ENCODE data around the gene ANKS1B. TPM values are rescaled to one million over a fixed set of nuclear protein-coding genes. Genes with fewer than 3 reads are reported as not detected.

ANKS1B gene
- total RNA-seq, 3 donors from 2014 or later (not counting 1 experiment from before 2014, with no cell fraction given), result not detected

GRCh38 chr12:99309812-99310211, 674.9 kb downstream of the ANKS1B start:
- TF ChIP-seq CTCF (IDR thresholded peaks at IDR 0.05), result no peak
- intact Hi-C loops (cut with micrococcal nuclease), result no loop called here

GRCh38 chr12:99302874-99303273, 681.9 kb downstream of the ANKS1B start:
- Histone ChIP-seq H3K27me3 (ENCODE audit: control insufficient read depth, insufficient read depth, low read length) (no peaks in the 10 kb centered on the region), H3K4me1 (ENCODE audit: control insufficient read depth, insufficient read depth, low read length) (no peaks in the 10 kb centered on the region), H3K4me3 (ENCODE audit: low read length) (no peak overlapping the region), H3K36me3 (ENCODE audit: control insufficient read depth, insufficient read depth, low read length) (no peaks in the 10 kb centered on the region), H3K27ac (ENCODE audit: low read length) (no peak overlapping the region), H3K9me3 (ENCODE audit: control insufficient read depth, insufficient read depth, low read length) (peaks cover 4% of the 10 kb centered on the region)
- Mint-ChIP-seq H3K36me3 (no peaks in the 10 kb centered on the region), H3K9me3 (peaks cover 8 to 18% of the 10 kb centered on the region in 2 donors), H3K4me1 (no peaks in the 10 kb centered on the region), H3K27me3 (ENCODE audit: low read depth in 2 of 2) (no peaks in the 10 kb centered on the region), H3K27ac (no peak overlapping the region), H3K4me3 (no peak overlapping the region)
- no peak for DNase-seq
- ATAC-seq, result no peak
- intact Hi-C loops (cut with micrococcal nuclease), result no loop called here
- 89% methylated on average over 2 of the region's 2 CpGs for WGBS (ENCODE audit: insufficient coverage)
- no peak for TF ChIP-seq CTCF (IDR thresholded peaks at IDR 0.05)

More at GRCh38 chr12:99309812-99310211, 674.9 kb downstream of the ANKS1B start:
- H3K27ac ChIP-seq (ENCODE audit: low read length), result no peak overlapping the region
- no peaks in the 10 kb centered on the region for H3K4me1 ChIP-seq (ENCODE audit: control insufficient read depth, insufficient read depth, low read length)
- ATAC-seq, result no peak
- H3K9me3 ChIP-seq (ENCODE audit: control insufficient read depth, insufficient read depth, low read length), result peaks cover 3% of the 10 kb centered on the region
- Mint-ChIP-seq H3K9me3 (peaks cover 5 to 24% of the 10 kb centered on the region in 2 donors), H3K4me3 (no peak overlapping the region), H3K36me3 (peaks cover 10% of the 10 kb centered on the region), H3K27me3 (ENCODE audit: low read depth in 2 of 2) (no peaks in the 10 kb centered on the region), H3K4me1 (no peaks in the 10 kb centered on the region), H3K27ac (no peak overlapping the region)
- no peaks in the 10 kb centered on the region for H3K27me3 ChIP-seq (ENCODE audit: control insufficient read depth, insufficient read depth, low read length)
- no peak for DNase-seq
- WGBS (ENCODE audit: insufficient coverage), result no CpG with 5 or more reads among the region's 2 CpGs
- no peak overlapping the region for H3K4me3 ChIP-seq (ENCODE audit: low read length)
- no peaks in the 10 kb centered on the region for H3K36me3 ChIP-seq (ENCODE audit: control insufficient read depth, insufficient read depth, low read length)

- Histone ChIP-seq H3K4me3 (ENCODE audit: low read length) (no peak overlapping the region), H3K27ac (ENCODE audit: low read length) (no peak overlapping the region), H3K4me1 (ENCODE audit: control insufficient read depth, insufficient read depth, low read length) (no peaks in the 10 kb centered on the region), H3K36me3 (ENCODE audit: control insufficient read depth, insufficient read depth, low read length) (no peaks in the 10 kb centered on the region), H3K27me3 (ENCODE audit: control insufficient read depth, insufficient read depth, low read length) (no peaks in the 10 kb centered on the region), H3K9me3 (ENCODE audit: control insufficient read depth, insufficient read depth, low read length) (peaks cover 9% of the 10 kb centered on the region)
- ATAC-seq (no peak), DNase-seq (no peak)
- Mint-ChIP-seq H3K27me3 (ENCODE audit: low read depth in 2 of 2) (no peaks in the 10 kb centered on the region), H3K36me3 (peaks cover 27% of the 10 kb centered on the region), H3K9me3 (peaks cover 14 to 41% of the 10 kb centered on the region in 2 donors), H3K27ac (no peak overlapping the region), H3K4me3 (no peak overlapping the region), H3K4me1 (no peaks in the 10 kb centered on the region)
- 92% methylated on average over 1 of the region's 1 CpG for WGBS (ENCODE audit: insufficient coverage)
- intact Hi-C loops (cut with micrococcal nuclease), result no loop called here
- no peak for TF ChIP-seq CTCF (IDR thresholded peaks at IDR 0.05)
Measured at GRCh38 chr12:99287136-99287535, 697.6 kb downstream of the ANKS1B start.

GRCh38 chr12:99284161-99284560, 700.6 kb downstream of the ANKS1B start:
- intact Hi-C loops (cut with micrococcal nuclease), result no loop called here
- no peak for DNase-seq
- Histone ChIP-seq H3K36me3 (ENCODE audit: control insufficient read depth, insufficient read depth, low read length) (no peaks in the 10 kb centered on the region), H3K27me3 (ENCODE audit: control insufficient read depth, insufficient read depth, low read length) (no peaks in the 10 kb centered on the region), H3K4me1 (ENCODE audit: control insufficient read depth, insufficient read depth, low read length) (no peaks in the 10 kb centered on the region), H3K9me3 (ENCODE audit: control insufficient read depth, insufficient read depth, low read length) (peaks cover 9% of the 10 kb centered on the region), H3K4me3 (ENCODE audit: low read length) (no peak overlapping the region), H3K27ac (ENCODE audit: low read length) (no peak overlapping the region)
- H3K4me1 Mint-ChIP-seq, result no peaks in the 10 kb centered on the region
- ATAC-seq, result no peak
- H3K36me3 Mint-ChIP-seq, result peaks cover 13% of the 10 kb centered on the region
- no peak overlapping the region for H3K4me3 Mint-ChIP-seq
- H3K9me3 Mint-ChIP-seq, result peaks cover 15 to 31% of the 10 kb centered on the region in 2 donors
- no peak overlapping the region for H3K27ac Mint-ChIP-seq
- no peak for TF ChIP-seq CTCF (IDR thresholded peaks at IDR 0.05)
- no peaks in the 10 kb centered on the region for H3K27me3 Mint-ChIP-seq (ENCODE audit: low read depth in 2 of 2)
- 77% methylated on average over 1 of the region's 1 CpG for WGBS (ENCODE audit: insufficient coverage)

Measured in natural killer cell (primary cell).